OCI-LY7 (cell line): ENCODE measurements around the gene ANKH. TPM values are rescaled to one million over a fixed set of nuclear protein-coding genes. Genes with fewer than 3 reads are reported as not detected.

Experiments used
- BruUV-seq: library from RNA; stranded (reverse); fragments of 400-500 nt; replicated peaks from 2 replicates; lab custom pipeline; 2021; lab: Mats Ljungman, UMichigan
- CTCF ChIA-PET: fragments of 300-600 bp; sonication (Branson Sonifier 250); formaldehyde crosslinking; loops from one replicate; lab custom pipeline; 2022; ENCODE audit warnings: antibody characterized with exemption; ENCODE audit not compliant: unreplicated experiment; lab: Charles Lee
- POLR2A ChIA-PET: fragments of 300-600 bp; sonication (Branson Sonifier 250); formaldehyde crosslinking; loops from one replicate; lab custom pipeline; 2022; ENCODE audit warnings: antibody characterized with exemption; lab: Charles Lee
- DNase-seq: peaks from one replicate; pipeline ENCODE4 v3.0.0-alpha.2; 2015; ENCODE audit warnings: low spot score
- H2AFZ ChIP-seq: fragments of 200-600 bp; sonication (generic), shearing (Covaris generic); 2 replicates; pipeline ENCODE4 v1.6.1; 2014; ENCODE audit warnings: mild to moderate bottlenecking, antibody characterized with exemption, low read length, moderate library complexity
- H3K27ac ChIP-seq: fragments of 200-600 bp; sonication (generic); 2 replicates; pipeline ENCODE4 v1.5.1; 2014; ENCODE audit warnings: mixed run types, low read depth, mild to moderate bottlenecking, moderate library complexity, low read length, inconsistent platforms; ENCODE audit not compliant: poor library complexity, severe bottlenecking
- H3K36me3 ChIP-seq: fragments of 200-600 bp; sonication (generic); 2 replicates; pipeline ENCODE4 v1.6.1; 2014; ENCODE audit warnings: mild to moderate bottlenecking, antibody characterized with exemption, low read length, moderate library complexity, mixed read lengths; ENCODE audit not compliant: insufficient read depth
- H3K4me1 ChIP-seq: fragments of 200-600 bp; sonication (generic); 2 replicates; pipeline ENCODE4 v1.5.1; 2014; ENCODE audit warnings: mild to moderate bottlenecking, low read length; ENCODE audit not compliant: insufficient read depth, poor library complexity, severe bottlenecking
- H3K4me2 ChIP-seq: fragments of 200-600 bp; sonication (generic); 2 replicates; pipeline ENCODE4 v1.6.1; 2014; ENCODE audit warnings: mild to moderate bottlenecking, low read length
- H3K4me3 ChIP-seq: fragments of 200-600 bp; sonication (generic); 2 replicates; pipeline ENCODE4 v1.5.1; 2014; ENCODE audit warnings: mild to moderate bottlenecking, low read depth, low read length; ENCODE audit not compliant: poor library complexity, severe bottlenecking
- H3K79me2 ChIP-seq: fragments of 200-600 bp; sonication (generic); 2 replicates; pipeline ENCODE4 v1.6.1; 2016; ENCODE audit warnings: low read depth, mild to moderate bottlenecking, low read length, moderate library complexity, mixed read lengths; ENCODE audit not compliant: insufficient read depth
- H3K9me2 ChIP-seq: fragments of 200-600 bp; sonication (generic); 2 replicates; pipeline ENCODE4 v1.6.1; 2016; ENCODE audit warnings: mild to moderate bottlenecking, low read length, mixed read lengths; ENCODE audit not compliant: insufficient read depth
- H3K9me3 ChIP-seq: fragments of 200-600 bp; sonication (generic); 2 replicates; pipeline ENCODE4 v1.6.1; 2014; ENCODE audit warnings: mild to moderate bottlenecking, mixed run types, low read length, mixed read lengths
- H4K20me1 ChIP-seq: fragments of 200-600 bp; sonication (generic); 2 replicates; pipeline ENCODE4 v1.6.1; 2014; ENCODE audit warnings: mild to moderate bottlenecking, antibody characterized with exemption, low read length, moderate library complexity, mixed read lengths; ENCODE audit not compliant: insufficient read depth
- CTCF ChIP-seq: fragments of 200-600 bp; sonication (generic); conservative IDR thresholded peaks from 2 replicates; pipeline ENCODE4 v1.5.1; 2014; ENCODE audit warnings: mild to moderate bottlenecking, antibody characterized with exemption, low read length, moderate library complexity, mixed read lengths
- EZH2phosphoT487 ChIP-seq: fragments of 200-600 bp; sonication (generic); IDR thresholded peaks from 2 replicates; pipeline ENCODE4 v1.6.1; 2018; ENCODE audit warnings: low read depth, borderline replicate concordance, mild to moderate bottlenecking, mixed run types, antibody characterized with exemption, low read length, moderate library complexity, mixed read lengths
- intact Hi-C: fragments of 100-400 bp; cut with micrococcal nuclease; formaldehyde crosslinking; loops from one replicate; pipeline ENCODE4 v1.10.0; 2022; ENCODE audit not compliant: unreplicated experiment
- total RNA-seq, 2 experiments: library from RNA; depleted of rRNA in 1 of 2; stranded (reverse); fragments of >200 nt in 1 of 2; shearing (Covaris generic) in 1 of 2; gene quantifications; 2 replicates each; pipeline ENCODE4 v1.2.3, GENCODE V29; 2014 to 2022

Gene ANKH
- total RNA-seq, 2 experiments from 2014 or later, result 23.1 to 80.4 TPM

GRCh38 chr5:14902826-14903560 is 31.4 kb upstream of the ANKH start:
- no peaks in the 10 kb centered on the region for H3K79me2 ChIP-seq
- TF ChIP-seq EZH2phosphoT487 (no peak), CTCF (no peak)
- no peak overlapping the region for H3K4me2 ChIP-seq
- ChIA-PET CTCF (interaction anchor here (0.6 kb wide), 1 partner anchor 55 kb away, joined by 9 read pairs; no protein-coding TSS in a partner anchor), POLR2A (interaction anchor here (0.7 kb wide), 1 partner anchor 43 kb away, joined by 3 read pairs; no protein-coding TSS in a partner anchor)
- no peak overlapping the region for H2AFZ ChIP-seq
- no peaks in the 10 kb centered on the region for H3K9me2 ChIP-seq
- H3K27ac ChIP-seq, result no peak overlapping the region
- H3K9me3 ChIP-seq, result no peaks in the 10 kb centered on the region
- no peak overlapping the region for H3K4me3 ChIP-seq
- DNase-seq, result no peak
- BruUV-seq, result no TSS peak
- no peaks in the 10 kb centered on the region for H3K36me3 ChIP-seq
- intact Hi-C loops, result no loop called here
- no peaks in the 10 kb centered on the region for H4K20me1 ChIP-seq
- peaks cover 4% of the 10 kb centered on the region for H3K4me1 ChIP-seq

DNA sequence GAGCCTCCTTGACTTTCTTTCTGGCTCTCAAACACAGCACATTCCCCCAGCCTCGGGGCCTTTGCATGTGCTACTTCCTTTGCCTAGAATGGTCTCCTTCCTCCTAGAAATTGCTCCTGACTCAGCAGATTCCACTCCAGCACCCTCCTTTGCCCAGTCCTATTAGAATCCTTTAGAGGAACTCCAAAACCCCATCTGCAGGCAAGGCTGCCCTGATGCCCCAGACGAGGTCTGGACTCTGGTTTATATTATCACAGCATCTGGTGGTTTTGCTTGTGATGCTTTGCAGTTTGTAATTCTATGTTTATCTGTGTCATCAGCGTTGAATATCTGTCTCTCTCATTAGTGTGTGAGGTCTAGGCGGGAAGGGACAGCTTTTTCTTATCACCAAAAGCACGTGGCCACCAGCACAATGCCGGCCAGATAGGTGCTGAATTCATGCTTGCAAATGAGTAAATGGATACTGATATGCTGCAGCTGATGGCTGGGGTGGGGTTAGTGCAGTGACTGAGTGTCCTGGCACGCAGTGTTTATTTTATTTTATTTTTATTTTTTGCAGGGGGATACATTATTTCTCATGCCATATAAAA is 30.0 kb upstream of the ANKH start:
- Histone ChIP-seq H3K9me2 (no peaks in the 10 kb centered on the region), H2AFZ (no peak overlapping the region), H3K9me3 (no peaks in the 10 kb centered on the region), H3K36me3 (no peaks in the 10 kb centered on the region), H3K27ac (no peak overlapping the region), H3K4me2 (no peak overlapping the region), H3K4me3 (no peak overlapping the region), H4K20me1 (no peaks in the 10 kb centered on the region), H3K79me2 (no peaks in the 10 kb centered on the region), H3K4me1 (peaks cover 4% of the 10 kb centered on the region)
- no TSS peak for BruUV-seq
- POLR2A ChIA-PET, result no interaction called here
- intact Hi-C loops, result no loop called here
- CTCF ChIA-PET, result no interaction called here
- TF ChIP-seq EZH2phosphoT487 (no peak), CTCF (no peak)
- no peak for DNase-seq
